Measurements from ENCODE around the gene OR4D2. TPM values are rescaled to one million over a fixed set of nuclear protein-coding genes. Genes with fewer than 3 reads are reported as not detected.

The OR4D2 gene
- total and polyA plus RNA-seq, 2 of the 8 experiments (the other 6 are each of a cell fraction or from before 2014, with no cell fraction given), result not detected

DNA sequence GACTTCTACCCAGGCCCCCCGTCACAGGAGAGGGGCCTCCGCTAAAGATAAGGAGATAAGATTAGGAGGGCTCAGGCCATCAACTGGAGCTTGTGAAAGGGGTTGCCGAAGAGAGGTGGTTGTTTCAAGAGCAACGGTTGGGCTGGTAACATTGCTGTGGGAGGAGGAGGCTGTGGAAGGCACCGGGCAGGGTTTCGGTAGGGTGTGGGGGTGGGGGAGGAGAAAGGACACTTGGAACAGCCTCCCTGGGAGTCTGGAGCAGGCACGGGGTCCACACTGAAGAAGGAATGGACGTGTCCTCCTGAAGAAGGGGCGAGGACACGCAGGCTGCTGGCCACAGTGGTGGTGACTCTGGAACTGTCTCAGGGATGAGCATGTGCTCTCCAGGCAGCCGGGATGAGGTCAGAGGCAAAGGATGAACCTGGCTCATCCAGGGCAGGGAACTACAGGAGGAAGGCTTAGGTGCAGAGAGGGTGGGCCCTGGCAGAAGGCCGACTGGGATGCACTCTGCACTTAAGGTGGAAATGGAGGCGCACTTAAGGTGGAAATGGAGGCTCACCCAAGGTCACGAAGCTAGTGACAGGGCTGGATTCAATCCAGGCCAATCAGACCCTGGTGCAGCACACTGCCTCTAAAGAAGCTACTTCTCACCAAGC, 24.6 kb downstream of the OR4D2 start:
- no peak overlapping the region for H2BK12ac ChIP-seq (ENCODE audit: low read depth, low read length)
- H3K27ac ChIP-seq (ENCODE audit: low read depth, low read length), result no peak overlapping the region
- H2AFZ ChIP-seq (ENCODE audit: low read length), result no peak overlapping the region
- no peaks in the 10 kb centered on the region for H4K20me1 ChIP-seq (replicated peaks in 1 of 2; ENCODE audit: control insufficient read depth in 1 of 2, insufficient read depth in 2 of 2, low read length in 2 of 2)
- DNase-seq (ENCODE audit: low read depth in 1 of 2, low spot score in 2 of 2) (no peak), FAIRE-seq (no peak)
- TF ChIP-seq POU5F1 (IDR thresholded peaks at IDR 0.05; ENCODE audit: low read depth, low read length), result no peak
- no peak for TF ChIP-seq RBBP5 (IDR thresholded peaks at IDR 0.05; ENCODE audit: borderline replicate concordance, low read depth, low read length)
- TF ChIP-seq MAX (IDR thresholded peaks at IDR 0.05), result 0 out of 2 replicates have a peak, but pooled peaks have one; percentile 17
- H2BK15ac ChIP-seq (ENCODE audit: low read length), result no peak overlapping the region
- H3K14ac ChIP-seq (ENCODE audit: insufficient read length), result no peak overlapping the region
- H3K79me1 ChIP-seq (ENCODE audit: low read depth, low read length), result no peaks in the 10 kb centered on the region
- H4K91ac ChIP-seq (replicated peaks; ENCODE audit: insufficient read length, low read length), result no peak overlapping the region
- peak overlapping the region; percentile 24; the same call in 1 of the 2 replicates for H3K18ac ChIP-seq (ENCODE audit: extremely low read depth, low read length)
- ChIA-PET POLR2A (ENCODE audit: partially characterized antibody) (interaction anchor here (1.0 to 1.9 kb wide), 2 partner anchors 9 to 207 kb away, joined by 3 to 6 read pairs; no protein-coding TSS in a partner anchor), CTCF (ENCODE audit: partially characterized antibody) (interaction anchor here (0.9 to 3.3 kb wide), 6 partner anchors 9 to 299 kb away, joined by 3 to 32 read pairs (median 4); partner anchors contain the start of gene MKS1)
- no peak overlapping the region for H4K8ac ChIP-seq (ENCODE audit: extremely low read depth, insufficient read depth, low read length)
- no peaks in the 10 kb centered on the region for H3K9me3 ChIP-seq (ENCODE audit: insufficient read depth in 2 of 2, low read depth in 1 of 2, low read length in 1 of 2)
- H3K4ac ChIP-seq (replicated peaks; ENCODE audit: insufficient read length, low read depth, low read length), result no peak overlapping the region
- H3K56ac ChIP-seq (replicated peaks; ENCODE audit: insufficient read length, low read depth, low read length), result no peak overlapping the region
- no peaks in the 10 kb centered on the region for H3K79me2 ChIP-seq (ENCODE audit: control insufficient read depth in 1 of 2, insufficient read depth in 2 of 2, low read length in 2 of 2)
- H3K9ac ChIP-seq (replicated peaks in 1 of 4; ENCODE audit: extremely low read depth in 1 of 4, low read depth in 3 of 4, low read length in 3 of 4), result no peak overlapping the region
- H2BK5ac ChIP-seq (ENCODE audit: low read depth, low read length), result no peak overlapping the region
- no peaks in the 10 kb centered on the region; the same call in 1 of the 2 replicates for H3K23me2 ChIP-seq (ENCODE audit: low read depth, low read length)
- H3K23ac ChIP-seq (ENCODE audit: insufficient read length), result no peak overlapping the region
- no peak overlapping the region for H3K4me2 ChIP-seq (ENCODE audit: insufficient read depth in 1 of 2, low read depth in 2 of 2, low read length in 2 of 2)
- H3K4me1 ChIP-seq (replicated peaks in 1 of 4; ENCODE audit: control insufficient read depth in 3 of 4, insufficient read depth in 4 of 4, low read length in 3 of 4), result peaks cover 0 to 2% (median 2%) of the 10 kb centered on the region in 4 experiments; a peak in 4 of 7 replicates
- H2AK5ac ChIP-seq (ENCODE audit: low read depth, low read length), result no peak overlapping the region
- no peaks in the 10 kb centered on the region for H3K27me3 ChIP-seq (replicated peaks in 1 of 4; ENCODE audit: control insufficient read depth in 3 of 4, extremely low read depth in 1 of 4, insufficient read depth in 3 of 4, low read length in 3 of 4)
- no peak overlapping the region for H2BK120ac ChIP-seq (replicated peaks; ENCODE audit: low read depth, low read length)
- 81% methylated on average over 14 of the region's 14 CpGs; no CpG with 5 or more reads in 1 of the 2 experiments for WGBS, 2 experiments (ENCODE audit: extremely low coverage in 1 of 2, insufficient coverage in 1 of 2, insufficient read length in 1 of 2, insufficient replicate concordance in 2 of 2, low coverage in 1 of 2, low lambda C conversion rate in 2 of 2, missing lambda C conversion rate in 1 of 2)
- H3K36me3 ChIP-seq (ENCODE audit: control insufficient read depth in 2 of 4, insufficient read depth in 4 of 4, low read length in 3 of 4), result no peaks in the 10 kb centered on the region
- no peak overlapping the region for H4K5ac ChIP-seq (ENCODE audit: insufficient read length, low read depth, low read length)
- no peak overlapping the region for H2BK20ac ChIP-seq (ENCODE audit: low read length)
- H3K4me3 ChIP-seq (ENCODE audit: extremely low read depth in 1 of 4, insufficient read depth in 2 of 4, low read depth in 3 of 4, low read length in 4 of 4), result no peak overlapping the region
